IPS-18c (cell line): Measurements from ENCODE around the gene ZFP36L1.

ENCODE experiments used
- H3K4me3 ChIP-seq: 2 replicates; pipeline ENCODE4 v1.7.0; 2013; ENCODE audit warnings: low read depth, mild to moderate bottlenecking, low read length, moderate library complexity; ENCODE audit not compliant: insufficient read depth
- H3K9me3 ChIP-seq: one replicate; pipeline ENCODE4 v1.6.1; 2013; ENCODE audit warnings: mild to moderate bottlenecking, low read length, moderate library complexity; ENCODE audit not compliant: control insufficient read depth, insufficient read depth

The ZFP36L1 gene

GRCh38 chr14:68760761-68761160 lies 32.1 kb downstream of the ZFP36L1 start:
- Histone ChIP-seq H3K4me3 (no peak overlapping the region), H3K9me3 (no peaks in the 10 kb centered on the region)

DNA sequence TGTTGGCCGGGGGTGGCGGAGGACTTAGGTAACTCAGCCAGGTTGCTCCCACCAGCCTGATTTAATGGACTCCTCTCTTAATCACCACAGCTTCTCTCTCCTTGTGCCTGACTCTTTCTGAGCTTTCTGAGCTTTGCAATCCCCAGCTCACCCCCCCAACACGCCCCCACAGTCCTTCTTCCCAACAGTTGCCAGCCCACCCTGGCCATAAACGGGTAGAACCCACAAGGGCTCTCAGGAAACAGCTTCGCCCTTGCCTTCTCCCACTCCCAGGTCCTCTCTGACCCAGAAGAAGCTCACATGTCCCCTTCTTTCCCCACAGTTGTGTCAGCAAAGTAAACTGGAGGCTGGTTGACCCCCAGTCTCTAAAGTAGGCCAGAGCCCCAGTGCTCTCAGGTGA lies 32.9 kb downstream of the ZFP36L1 start:
- no peak overlapping the region for H3K4me3 ChIP-seq
- H3K9me3 ChIP-seq, result no peaks in the 10 kb centered on the region

DNA sequence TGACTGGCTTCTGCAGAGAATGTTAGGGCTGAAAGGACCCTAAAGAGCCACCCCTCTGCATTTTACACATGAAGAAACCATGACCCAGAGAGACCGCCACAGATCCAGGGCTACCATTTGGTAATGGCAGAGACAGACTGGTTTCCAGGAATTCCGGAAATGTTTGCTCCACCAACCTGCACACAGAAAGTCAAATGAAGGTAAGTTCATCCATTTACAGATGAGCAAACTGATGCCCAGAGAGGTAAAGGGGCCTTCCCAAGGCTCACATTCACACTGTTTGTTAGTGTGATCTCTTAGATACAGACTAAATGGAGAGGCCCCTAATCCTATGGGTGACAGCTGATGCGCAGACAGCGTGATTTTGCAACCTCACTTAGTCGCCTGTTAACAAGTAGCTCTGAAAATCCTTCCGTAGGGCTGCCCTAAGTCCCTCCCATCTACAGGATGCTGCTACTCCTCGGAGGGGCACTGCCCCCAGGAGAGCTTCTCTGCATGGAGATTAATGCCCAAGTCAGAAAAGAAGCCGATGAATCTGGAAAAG lies 33.8 kb downstream of the ZFP36L1 start:
- no peaks in the 10 kb centered on the region for H3K9me3 ChIP-seq
- no peak overlapping the region for H3K4me3 ChIP-seq

GRCh38 chr14:68758301-68758700 lies 34.6 kb downstream of the ZFP36L1 start:
- Histone ChIP-seq H3K4me3 (no peak overlapping the region), H3K9me3 (no peaks in the 10 kb centered on the region)

- no peaks in the 10 kb centered on the region for H3K9me3 ChIP-seq
- H3K4me3 ChIP-seq, result no peak overlapping the region
Measured at GRCh38 chr14:68757618-68758081, 35.2 kb downstream of the ZFP36L1 start.

- Histone ChIP-seq H3K4me3 (no peak overlapping the region), H3K9me3 (no peaks in the 10 kb centered on the region)
Measured at GRCh38 chr14:68756734-68757133, 36.1 kb downstream of the ZFP36L1 start.

GRCh38 chr14:68756000-68756481 lies 36.8 kb downstream of the ZFP36L1 start:
- Histone ChIP-seq H3K4me3 (no peak overlapping the region), H3K9me3 (no peaks in the 10 kb centered on the region)

DNA sequence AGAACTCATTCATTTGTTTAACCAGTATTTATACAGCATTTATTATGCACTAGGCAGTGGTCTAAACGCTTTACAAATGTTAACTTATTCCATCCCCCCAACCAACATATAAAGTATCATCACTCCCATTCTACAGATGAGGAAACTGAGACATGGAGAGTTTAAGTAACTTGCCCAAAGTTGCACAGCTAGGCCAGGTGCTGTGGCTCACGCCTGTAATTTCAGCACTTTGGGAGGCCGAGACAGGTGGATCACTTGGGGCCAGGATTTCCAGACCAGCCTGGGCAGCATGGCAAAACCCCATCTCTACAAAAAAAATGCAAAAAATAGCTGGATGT lies 37.9 kb downstream of the ZFP36L1 start:
- H3K9me3 ChIP-seq, result no peaks in the 10 kb centered on the region

DNA sequence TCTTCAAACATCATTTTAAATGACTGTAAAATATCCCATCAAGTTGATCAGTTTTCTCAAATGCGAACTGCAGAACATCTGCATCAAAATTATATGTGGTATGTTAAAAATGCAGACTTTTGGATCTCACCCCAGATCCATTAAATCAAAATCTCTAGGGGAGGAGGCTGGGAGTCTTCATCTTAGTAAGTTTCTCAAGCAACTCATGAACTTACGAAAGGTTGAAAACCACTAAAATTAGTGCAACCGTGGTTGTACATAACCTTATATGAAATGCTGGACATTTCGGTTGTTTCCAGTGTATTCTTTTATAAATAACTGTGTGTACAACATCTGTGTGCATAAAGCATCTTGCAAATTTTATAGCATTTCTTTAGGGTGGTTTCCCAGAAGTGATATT lies 39.2 kb downstream of the ZFP36L1 start:
- no peaks in the 10 kb centered on the region for H3K9me3 ChIP-seq
- H3K4me3 ChIP-seq, result no peak overlapping the region

More for the DNA sequence above, 37.9 kb downstream of the ZFP36L1 start:
- no peak overlapping the region for H3K4me3 ChIP-seq

DNA sequence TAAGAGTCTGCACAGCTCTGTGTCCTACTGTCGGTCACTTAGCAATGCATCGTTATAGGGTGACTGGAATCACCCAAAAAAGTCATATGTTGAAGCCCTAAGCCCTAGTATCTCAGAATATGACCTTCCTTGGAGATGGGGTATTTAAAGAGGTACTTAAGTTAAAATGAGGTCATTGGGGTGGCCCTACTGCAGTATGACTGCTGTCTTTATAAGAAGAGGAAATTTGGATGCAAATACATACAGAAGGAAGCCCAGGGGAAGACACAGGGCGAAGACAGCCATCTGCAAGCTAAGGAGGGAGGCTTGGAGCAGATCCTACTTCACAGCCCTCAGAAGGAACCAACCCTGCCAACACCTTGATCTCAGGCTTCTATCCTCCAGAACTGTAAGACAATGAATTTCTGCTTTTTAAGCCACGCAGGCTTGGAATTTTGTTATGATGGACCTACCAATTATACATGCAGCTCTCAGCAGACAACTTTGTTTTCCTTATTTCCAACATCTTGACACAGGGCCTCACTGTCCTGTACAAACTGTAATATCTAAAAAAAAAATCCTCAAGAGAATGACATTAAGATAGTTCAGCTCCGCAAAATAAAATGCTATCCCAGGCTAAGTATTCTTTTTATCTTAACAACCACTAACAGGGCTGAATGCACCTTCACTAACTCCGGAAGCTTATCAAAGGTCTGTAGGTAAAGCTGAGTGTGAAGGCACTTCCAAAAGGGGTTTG lies 40.4 kb downstream of the ZFP36L1 start:
- no peak overlapping the region for H3K4me3 ChIP-seq
- no peaks in the 10 kb centered on the region for H3K9me3 ChIP-seq

DNA sequence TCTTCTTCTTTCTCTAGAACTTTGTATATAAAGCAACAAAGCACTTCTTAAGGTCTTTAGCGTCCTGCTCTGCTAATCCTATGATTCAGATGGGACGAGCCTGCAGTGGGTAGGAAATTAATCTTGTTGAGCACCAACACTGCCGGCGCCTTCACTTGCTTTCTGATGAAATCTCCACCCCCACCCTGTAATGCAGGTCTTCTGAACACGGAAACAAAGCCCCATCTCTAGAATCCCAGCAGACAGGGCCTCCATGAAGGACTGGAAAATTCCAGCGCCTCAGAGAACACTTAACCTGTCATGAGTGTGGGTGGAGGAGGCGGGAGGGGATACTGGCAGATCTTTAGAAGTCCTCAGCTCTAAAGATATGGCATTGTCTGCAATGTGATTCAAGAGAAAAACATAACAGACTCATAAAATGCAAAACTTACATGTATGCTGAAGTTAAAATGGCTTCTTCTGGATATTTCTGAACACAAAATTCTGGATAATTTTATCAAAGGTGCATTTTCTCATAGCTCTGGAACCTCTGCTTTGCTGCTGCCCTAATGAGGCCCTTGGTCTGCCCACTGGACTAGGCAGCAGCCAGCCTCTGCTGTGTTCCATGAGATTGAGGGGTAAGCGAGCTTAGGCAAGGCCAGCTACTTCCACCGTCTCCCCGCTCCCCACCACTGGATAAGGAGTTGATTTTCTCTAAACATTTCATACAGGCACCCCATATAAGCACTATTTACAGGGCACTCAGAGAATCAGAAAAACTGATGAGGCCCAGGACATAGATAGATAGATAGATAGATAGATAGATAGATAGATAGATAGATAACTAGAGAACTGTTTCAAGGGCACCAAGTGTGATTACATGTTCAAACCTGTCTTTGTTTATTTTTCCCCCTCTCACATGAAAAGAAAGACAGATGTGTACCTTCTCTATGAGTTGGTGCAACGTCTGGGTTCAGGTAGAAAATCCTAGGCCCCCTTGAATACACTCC lies 43.1 kb downstream of the ZFP36L1 start:
- H3K4me3 ChIP-seq, result no peak overlapping the region
- H3K9me3 ChIP-seq, result no peaks in the 10 kb centered on the region

DNA sequence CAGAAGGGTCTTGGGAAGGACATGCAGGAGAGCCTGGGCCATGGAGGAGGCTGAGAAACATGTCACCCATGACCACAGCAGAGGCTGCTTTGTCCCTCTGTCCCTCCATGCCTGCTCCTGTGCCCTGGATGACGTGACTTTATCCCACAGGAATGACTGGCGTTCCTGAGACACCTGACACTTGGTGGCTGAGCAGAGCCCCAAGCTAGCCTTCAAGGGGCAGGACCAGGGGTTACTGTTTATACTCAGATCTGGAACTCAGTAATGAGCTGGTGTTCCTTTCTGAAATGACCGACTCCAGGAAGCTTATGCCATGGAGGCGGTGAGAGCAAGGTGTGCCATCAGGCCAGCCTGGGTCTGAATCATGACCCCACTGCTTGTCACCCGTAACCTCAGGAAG lies 44.2 kb downstream of the ZFP36L1 start:
- H3K9me3 ChIP-seq, result no peaks in the 10 kb centered on the region
- no peak overlapping the region for H3K4me3 ChIP-seq

- H3K4me3 ChIP-seq, result no peak overlapping the region
- H3K9me3 ChIP-seq, result no peaks in the 10 kb centered on the region
Measured at GRCh38 chr14:68748260-68748659, 44.6 kb downstream of the ZFP36L1 start.

GRCh38 chr14:68747393-68747792 lies 45.5 kb downstream of the ZFP36L1 start:
- Histone ChIP-seq H3K9me3 (no peaks in the 10 kb centered on the region), H3K4me3 (no peak overlapping the region)

DNA sequence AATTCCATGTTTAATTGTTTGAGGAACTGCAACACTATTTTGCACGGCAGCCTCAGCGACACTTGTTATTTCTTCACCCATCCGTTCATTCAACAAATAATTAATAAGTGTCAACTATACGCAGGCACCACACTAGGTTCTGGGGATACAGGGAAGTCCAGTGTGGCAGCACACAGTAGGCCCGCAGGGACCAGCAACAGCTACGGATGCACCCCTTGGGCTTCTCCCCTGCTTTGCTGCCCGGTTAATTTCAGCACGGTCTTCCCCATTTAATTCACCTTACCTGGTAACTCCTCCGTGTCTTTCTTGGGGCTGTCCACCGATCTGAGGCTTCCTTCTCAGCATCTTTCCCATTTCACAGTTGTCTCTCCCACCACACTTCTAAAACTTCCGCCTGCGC lies 48.3 kb downstream of the ZFP36L1 start:
- Histone ChIP-seq H3K9me3 (no peaks in the 10 kb centered on the region), H3K4me3 (no peak overlapping the region)

DNA sequence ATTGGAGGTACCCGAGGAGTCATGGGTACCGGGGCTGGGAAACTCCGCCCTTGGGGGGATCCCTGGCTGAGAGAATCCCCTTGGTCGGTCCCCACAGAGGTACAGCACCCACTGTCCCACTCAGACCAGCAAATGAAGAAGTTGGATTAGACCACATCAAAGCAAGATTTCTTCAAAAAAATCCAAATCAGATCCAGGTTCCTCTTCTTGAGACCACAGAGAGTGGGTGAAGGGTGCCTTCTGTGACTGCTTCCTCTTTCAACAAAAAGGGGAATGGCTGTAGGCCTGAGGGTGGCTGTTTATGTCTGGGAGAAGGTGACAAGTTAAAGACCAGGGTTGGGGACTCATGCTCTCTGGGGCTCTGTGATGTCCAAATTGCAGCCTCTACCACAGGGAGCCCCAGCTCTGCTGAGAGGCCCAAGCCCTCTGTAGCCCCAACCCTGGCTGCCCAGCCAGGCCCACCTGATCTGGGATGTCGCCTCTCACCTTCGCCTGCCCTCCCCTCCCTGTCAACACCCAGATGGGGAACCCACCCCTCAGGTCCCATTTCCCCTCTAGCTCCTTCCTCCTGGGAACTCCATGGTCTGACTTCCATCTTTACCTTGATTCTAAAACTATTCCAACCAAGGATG lies 50.9 kb downstream of the ZFP36L1 start:
- H3K9me3 ChIP-seq, result no peaks in the 10 kb centered on the region
- no peak overlapping the region for H3K4me3 ChIP-seq

DNA sequence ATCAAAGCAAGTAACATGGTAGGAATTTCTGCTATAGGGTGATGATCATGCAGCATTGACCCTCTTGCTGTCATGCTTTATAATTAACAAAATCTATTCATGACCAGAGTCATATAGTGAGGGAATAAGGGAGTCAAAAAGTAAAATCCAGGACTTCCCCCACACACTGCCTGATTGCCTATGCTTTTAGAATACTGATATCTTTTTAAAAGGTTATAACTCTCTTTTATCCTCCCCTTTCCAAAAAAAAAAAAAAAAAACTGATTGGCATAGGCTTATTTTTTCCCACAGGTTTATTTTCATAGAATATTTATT lies 51.4 kb downstream of the ZFP36L1 start:
- Histone ChIP-seq H3K9me3 (no peaks in the 10 kb centered on the region), H3K4me3 (no peak overlapping the region)
